HG02884 (cell line): Measurements from ENCODE around the gene CDKN1A.

ENCODE experiments used
- ATAC-seq: cut with Tn5 transposase; IDR thresholded peaks from one replicate; pipeline ENCODE4 v1.9.1; 2021; ENCODE audit warnings: mild to moderate bottlenecking, moderate library complexity; ENCODE audit not compliant: unreplicated experiment

The CDKN1A gene

GRCh38 chr6:36735110-36736071 lies 56.9 kb downstream of the CDKN1A start:
- no peak for ATAC-seq
